Measurements from ENCODE around the gene ALDH7A1. TPM values are rescaled to one million over a fixed set of nuclear protein-coding genes. Genes with fewer than 3 reads are reported as not detected.

The ALDH7A1 gene
- total and polyA plus RNA-seq, 5 donors from 2014 or later, result 0.35 to 3.2 (median 0.94) TPM; not detected in 1

DNA sequence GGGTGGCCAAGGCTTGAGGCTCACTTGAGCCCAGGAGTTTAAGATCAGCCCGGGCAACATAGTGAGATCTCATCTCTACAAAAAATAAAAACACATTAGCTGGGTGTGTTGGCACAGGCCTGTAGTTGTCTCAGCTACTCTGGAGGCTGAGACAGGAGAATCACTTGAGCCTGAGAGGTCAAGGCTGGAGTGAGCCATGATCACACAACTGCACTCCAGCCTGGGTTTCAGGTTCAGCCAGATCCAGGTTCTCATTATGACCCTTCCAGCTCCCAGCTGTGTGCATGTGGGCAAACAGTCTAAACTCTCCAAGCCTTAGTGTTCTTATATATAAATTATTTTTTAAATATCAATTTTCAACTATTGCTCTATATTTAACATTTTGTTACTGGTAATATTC, 67.9 kb downstream of the ALDH7A1 start:
- H3K9me3 Mint-ChIP-seq, result peaks cover 0 to 3% (median 0%) of the 10 kb centered on the region in 7 donors
- Histone ChIP-seq H3K4me3 (ENCODE audit: low read depth, low read length) (no peak overlapping the region), H3K4me1 (ENCODE audit: control insufficient read depth, insufficient read depth, low read length, poor library complexity, severe bottlenecking) (no peaks in the 10 kb centered on the region), H3K27ac (ENCODE audit: insufficient read depth, low read length, poor library complexity, severe bottlenecking) (no peak overlapping the region), H3K36me3 (ENCODE audit: control insufficient read depth, insufficient read depth, low read length) (no peaks in the 10 kb centered on the region), H3K27me3 (ENCODE audit: control insufficient read depth, insufficient read depth, low read length) (no peaks in the 10 kb centered on the region), H3K9me3 (ENCODE audit: control insufficient read depth in 2 of 2, low read length in 2 of 2) (no peaks in the 10 kb centered on the region)
- no peak overlapping the region for H3K27ac Mint-ChIP-seq
- H3K27me3 Mint-ChIP-seq, result peaks cover 4% of the 10 kb centered on the region
- no peak for ATAC-seq (ENCODE audit: low read depth in 2 of 2)
- no peaks in the 10 kb centered on the region for H3K36me3 Mint-ChIP-seq
- no peak overlapping the region for H3K4me3 Mint-ChIP-seq
- H3K4me1 Mint-ChIP-seq, result peaks cover 0 to 4% (median 0%) of the 10 kb centered on the region in 4 donors
- DNase-seq, result no peak

- Mint-ChIP-seq H3K27me3 (peaks cover 4% of the 10 kb centered on the region), H3K36me3 (no peaks in the 10 kb centered on the region), H3K27ac (no peak overlapping the region), H3K4me1 (no peaks in the 10 kb centered on the region), H3K4me3 (no peak overlapping the region), H3K9me3 (peaks cover 0 to 3% (median 0%) of the 10 kb centered on the region in 7 donors)
- DNase-seq (no peak), ATAC-seq (ENCODE audit: low read depth in 2 of 2) (no peak)
- Histone ChIP-seq H3K36me3 (ENCODE audit: control insufficient read depth, insufficient read depth, low read length) (no peaks in the 10 kb centered on the region), H3K9me3 (ENCODE audit: control insufficient read depth in 2 of 2, low read length in 2 of 2) (no peaks in the 10 kb centered on the region), H3K27ac (ENCODE audit: insufficient read depth, low read length, poor library complexity, severe bottlenecking) (no peak overlapping the region), H3K27me3 (ENCODE audit: control insufficient read depth, insufficient read depth, low read length) (no peaks in the 10 kb centered on the region), H3K4me3 (ENCODE audit: low read depth, low read length) (no peak overlapping the region), H3K4me1 (ENCODE audit: control insufficient read depth, insufficient read depth, low read length, poor library complexity, severe bottlenecking) (no peaks in the 10 kb centered on the region)
Measured at GRCh38 chr5:126526493-126526892, 68.5 kb downstream of the ALDH7A1 start.

GRCh38 chr5:126525630-126526245, 69.3 kb downstream of the ALDH7A1 start:
- DNase-seq, result no peak
- Histone ChIP-seq H3K27me3 (ENCODE audit: control insufficient read depth, insufficient read depth, low read length) (no peaks in the 10 kb centered on the region), H3K4me1 (ENCODE audit: control insufficient read depth, insufficient read depth, low read length, poor library complexity, severe bottlenecking) (no peaks in the 10 kb centered on the region), H3K9me3 (ENCODE audit: control insufficient read depth in 2 of 2, low read length in 2 of 2) (no peaks in the 10 kb centered on the region), H3K36me3 (ENCODE audit: control insufficient read depth, insufficient read depth, low read length) (no peaks in the 10 kb centered on the region), H3K27ac (ENCODE audit: insufficient read depth, low read length, poor library complexity, severe bottlenecking) (no peak overlapping the region), H3K4me3 (ENCODE audit: low read depth, low read length) (no peak overlapping the region)
- H3K4me3 Mint-ChIP-seq, result no peak overlapping the region
- H3K27me3 Mint-ChIP-seq, result peaks cover 4% of the 10 kb centered on the region
- no peak for ATAC-seq (ENCODE audit: low read depth in 2 of 2)
- H3K36me3 Mint-ChIP-seq, result no peaks in the 10 kb centered on the region
- no peak overlapping the region for H3K27ac Mint-ChIP-seq
- H3K9me3 Mint-ChIP-seq, result peaks cover 0 to 3% (median 0%) of the 10 kb centered on the region in 7 donors
- no peaks in the 10 kb centered on the region for H3K4me1 Mint-ChIP-seq

DNA sequence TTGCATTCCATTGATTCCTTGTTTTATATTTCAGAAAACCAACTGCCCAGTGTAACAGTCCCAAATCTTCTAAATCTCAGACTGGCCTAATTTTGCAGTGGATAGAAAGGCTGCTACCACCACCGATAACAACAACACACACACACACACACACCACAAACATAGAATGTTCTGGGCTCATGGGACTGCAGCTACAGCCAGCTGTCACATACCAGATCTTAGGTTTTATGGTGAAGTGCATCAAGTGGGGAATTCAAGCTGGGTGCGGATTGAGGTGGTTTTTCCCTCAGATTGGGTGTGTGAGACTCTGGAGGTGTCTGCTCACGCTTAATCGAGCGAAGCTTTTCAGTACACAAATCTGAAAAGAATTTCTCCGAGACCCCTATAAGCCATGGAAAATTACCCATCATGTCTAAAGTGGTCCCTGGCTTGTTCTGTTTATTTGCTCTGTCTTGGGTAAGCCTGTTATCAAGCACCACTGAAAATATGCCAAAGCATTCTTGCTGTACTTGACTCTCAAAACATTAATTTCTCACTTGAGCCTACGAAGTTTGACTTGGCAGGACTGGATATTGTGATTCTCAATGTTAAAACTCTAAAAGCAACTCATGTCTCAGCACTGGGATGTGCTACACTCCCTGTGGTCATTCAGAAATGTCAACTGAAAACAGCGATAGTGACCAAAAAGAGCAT, 71.1 kb downstream of the ALDH7A1 start:
- no peaks in the 10 kb centered on the region for H3K9me3 ChIP-seq (ENCODE audit: control insufficient read depth in 2 of 2, low read length in 2 of 2)
- Mint-ChIP-seq H3K36me3 (no peaks in the 10 kb centered on the region), H3K27ac (no peak overlapping the region), H3K27me3 (peaks cover 4% of the 10 kb centered on the region), H3K4me1 (no peaks in the 10 kb centered on the region), H3K9me3 (peaks cover 0 to 3% (median 0%) of the 10 kb centered on the region in 7 donors), H3K4me3 (no peak overlapping the region)
- DNase-seq, result no peak
- H3K27ac ChIP-seq (ENCODE audit: insufficient read depth, low read length, poor library complexity, severe bottlenecking), result no peak overlapping the region
- H3K27me3 ChIP-seq (ENCODE audit: control insufficient read depth, insufficient read depth, low read length), result no peaks in the 10 kb centered on the region
- H3K4me3 ChIP-seq (ENCODE audit: low read depth, low read length), result no peak overlapping the region
- no peak for ATAC-seq (ENCODE audit: low read depth in 2 of 2)
- no peaks in the 10 kb centered on the region for H3K4me1 ChIP-seq (ENCODE audit: control insufficient read depth, insufficient read depth, low read length, poor library complexity, severe bottlenecking)
- H3K36me3 ChIP-seq (ENCODE audit: control insufficient read depth, insufficient read depth, low read length), result no peaks in the 10 kb centered on the region

DNA sequence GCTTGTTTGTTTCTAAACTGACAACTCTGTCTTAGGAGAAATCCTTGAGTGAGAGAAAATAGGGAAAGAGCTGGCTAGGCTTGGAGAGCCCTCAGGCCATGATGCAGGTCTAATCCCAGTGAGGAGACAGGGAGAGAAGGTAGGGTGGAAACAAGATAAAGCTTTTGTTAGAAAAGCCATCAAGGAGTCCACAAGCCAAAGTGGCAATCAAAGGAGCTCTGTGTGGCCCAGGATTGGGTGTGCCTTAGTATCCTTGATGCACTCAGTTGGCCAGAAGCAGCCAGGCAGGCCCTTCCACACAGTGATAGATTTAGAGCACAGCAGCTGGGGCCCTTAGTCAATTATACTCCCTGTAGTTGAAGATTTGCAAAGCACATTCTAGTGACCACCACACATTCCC, 73.9 kb downstream of the ALDH7A1 start:
- H3K36me3 Mint-ChIP-seq, result no peaks in the 10 kb centered on the region
- Histone ChIP-seq H3K27me3 (ENCODE audit: control insufficient read depth, insufficient read depth, low read length) (no peaks in the 10 kb centered on the region), H3K9me3 (ENCODE audit: control insufficient read depth in 2 of 2, low read length in 2 of 2) (no peaks in the 10 kb centered on the region), H3K4me3 (ENCODE audit: low read depth, low read length) (no peak overlapping the region), H3K27ac (ENCODE audit: insufficient read depth, low read length, poor library complexity, severe bottlenecking) (no peak overlapping the region), H3K4me1 (ENCODE audit: control insufficient read depth, insufficient read depth, low read length, poor library complexity, severe bottlenecking) (no peaks in the 10 kb centered on the region), H3K36me3 (ENCODE audit: control insufficient read depth, insufficient read depth, low read length) (no peaks in the 10 kb centered on the region)
- H3K9me3 Mint-ChIP-seq, result peaks cover 0 to 3% (median 0%) of the 10 kb centered on the region in 7 donors
- no peak for DNase-seq
- ATAC-seq (ENCODE audit: low read depth in 2 of 2), result no peak
- no peaks in the 10 kb centered on the region for H3K4me1 Mint-ChIP-seq
- peak overlapping the region in 1 of 3 donors; percentile 76 for H3K27ac Mint-ChIP-seq
- H3K4me3 Mint-ChIP-seq, result no peak overlapping the region
- peaks cover 14% of the 10 kb centered on the region for H3K27me3 Mint-ChIP-seq

DNA sequence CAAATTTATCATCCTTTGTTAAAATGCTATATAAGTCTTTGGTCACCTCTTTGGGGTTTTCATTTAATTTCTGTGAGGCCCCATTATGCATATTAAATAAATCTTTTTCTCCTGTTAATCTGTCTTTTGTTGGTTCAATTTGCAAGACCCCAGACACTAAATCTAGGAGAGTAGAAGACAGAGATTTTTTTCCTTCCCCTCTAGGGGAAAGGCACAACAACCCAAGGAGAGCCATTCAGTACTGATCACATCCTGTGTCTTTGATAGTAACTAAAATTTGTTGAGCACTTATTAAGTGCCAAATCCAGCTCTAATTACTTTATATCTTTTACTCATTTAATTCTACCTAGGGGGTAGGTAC, 74.4 kb downstream of the ALDH7A1 start:
- ATAC-seq (ENCODE audit: low read depth in 2 of 2) (no peak), DNase-seq (no peak)
- no peak overlapping the region for H3K27ac ChIP-seq (ENCODE audit: insufficient read depth, low read length, poor library complexity, severe bottlenecking)
- no peaks in the 10 kb centered on the region for H3K36me3 Mint-ChIP-seq
- H3K27ac Mint-ChIP-seq, result no peak overlapping the region
- H3K9me3 Mint-ChIP-seq, result peaks cover 0 to 3% (median 0%) of the 10 kb centered on the region in 7 donors
- no peak overlapping the region for H3K4me3 ChIP-seq (ENCODE audit: low read depth, low read length)
- H3K4me1 ChIP-seq (ENCODE audit: control insufficient read depth, insufficient read depth, low read length, poor library complexity, severe bottlenecking), result no peaks in the 10 kb centered on the region
- H3K4me3 Mint-ChIP-seq, result no peak overlapping the region
- no peaks in the 10 kb centered on the region for H3K27me3 ChIP-seq (ENCODE audit: control insufficient read depth, insufficient read depth, low read length)
- no peaks in the 10 kb centered on the region for H3K4me1 Mint-ChIP-seq
- no peaks in the 10 kb centered on the region for H3K36me3 ChIP-seq (ENCODE audit: control insufficient read depth, insufficient read depth, low read length)
- H3K9me3 ChIP-seq (ENCODE audit: control insufficient read depth in 2 of 2, low read length in 2 of 2), result no peaks in the 10 kb centered on the region
- H3K27me3 Mint-ChIP-seq, result peaks cover 15% of the 10 kb centered on the region

DNA sequence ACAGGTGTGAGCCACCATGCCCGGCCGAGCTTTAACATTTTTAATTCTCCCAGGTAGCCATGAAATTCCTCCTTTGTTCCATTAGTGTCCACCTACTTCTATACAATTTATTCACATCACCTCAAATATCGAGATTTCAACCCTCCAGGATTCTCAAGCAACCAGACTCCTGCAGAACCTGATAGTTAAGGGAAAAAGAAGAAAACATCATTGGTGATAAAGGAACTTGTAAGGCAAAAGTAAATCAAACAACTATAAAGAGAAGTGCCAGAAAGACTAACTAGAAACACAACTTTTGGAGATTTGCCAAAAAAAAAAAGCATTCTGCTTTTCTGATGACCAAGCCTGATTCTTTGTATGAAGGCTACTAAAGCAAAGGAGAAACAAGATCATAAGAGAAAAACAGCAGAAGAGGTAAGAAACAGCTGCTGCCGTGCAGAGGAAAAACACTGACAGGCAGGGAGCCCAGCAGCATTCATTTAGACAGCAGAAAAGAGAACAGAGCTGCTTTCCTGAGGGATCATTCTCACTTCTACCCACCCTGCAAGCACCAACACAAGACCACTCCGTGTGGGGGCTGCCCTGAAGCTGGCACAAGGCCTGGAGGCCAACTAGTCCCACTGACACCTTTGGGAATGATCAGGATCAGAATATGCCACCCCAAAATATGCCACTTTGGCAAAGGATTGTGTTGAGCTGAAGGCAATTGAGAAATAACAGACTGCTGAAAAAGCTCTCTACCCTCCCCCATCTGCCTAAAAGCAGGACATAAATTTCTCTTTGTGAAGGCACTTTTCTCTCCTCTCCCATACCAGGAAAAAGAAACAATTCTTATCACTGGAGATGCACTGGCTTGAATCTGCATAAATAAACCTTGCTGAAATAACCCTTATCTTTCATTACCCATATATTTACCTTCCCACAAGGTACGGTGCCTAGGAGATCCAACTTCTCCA, 75.1 kb downstream of the ALDH7A1 start:
- H3K27me3 Mint-ChIP-seq, result peaks cover 18% of the 10 kb centered on the region
- ATAC-seq (ENCODE audit: low read depth in 2 of 2) (no peak), DNase-seq (no peak)
- H3K36me3 Mint-ChIP-seq, result no peaks in the 10 kb centered on the region
- Histone ChIP-seq H3K36me3 (ENCODE audit: control insufficient read depth, insufficient read depth, low read length) (no peaks in the 10 kb centered on the region), H3K9me3 (ENCODE audit: control insufficient read depth in 2 of 2, low read length in 2 of 2) (no peaks in the 10 kb centered on the region), H3K4me1 (ENCODE audit: control insufficient read depth, insufficient read depth, low read length, poor library complexity, severe bottlenecking) (no peaks in the 10 kb centered on the region), H3K4me3 (ENCODE audit: low read depth, low read length) (no peak overlapping the region), H3K27me3 (ENCODE audit: control insufficient read depth, insufficient read depth, low read length) (no peaks in the 10 kb centered on the region), H3K27ac (ENCODE audit: insufficient read depth, low read length, poor library complexity, severe bottlenecking) (no peak overlapping the region)
- H3K4me1 Mint-ChIP-seq, result no peaks in the 10 kb centered on the region
- H3K27ac Mint-ChIP-seq, result no peak overlapping the region
- peaks cover 0 to 1% (median 0%) of the 10 kb centered on the region in 7 donors for H3K9me3 Mint-ChIP-seq
- H3K4me3 Mint-ChIP-seq, result no peak overlapping the region

All from CD4-positive, CD25-positive, alpha-beta regulatory T cell (primary cell).